Stimulated activated CD8-positive, alpha-beta memory T cell treated with anti-CD3 and anti-CD28 coated beads, Interleukin-15, amount 100 ng/mL, for 48 hours (primary cell): ENCODE results near the gene GAGE12G.
"Not testable (repeated sequence)": the region's sequence is repeated elsewhere in the genome, so short reads cannot be mapped to it uniquely, and the experiment has no call there.

Source experiments
- DNase-seq, 2 donors: peaks; one replicate each; pipeline ENCODE4 v3.0.0-alpha.2; 2020; ENCODE audit warnings: low read depth in 2 of 2

The GAGE12G gene

GRCh38 chrX:49570100-49570499 lies at the start of gene GAGE12G:
Gene GAGE12G, plus strand, starts transcription at chrX:49570400. Its CDS starts 1,155 bp downstream, at chrX:49571555.
- DNase-seq: not testable (repeated sequence)

GRCh38 chrX:49531877-49532276 lies 38.3 kb upstream of the GAGE12G start, which contains the start of gene GAGE12C:
Gene GAGE12C, plus strand, starts transcription at chrX:49532177. Its CDS starts 1,155 bp downstream, at chrX:49533332.
- DNase-seq: not testable (repeated sequence)

GRCh38 chrX:49541433-49541832 lies 28.8 kb upstream of the GAGE12G start, which contains the start of gene GAGE12D:
Gene GAGE12D, plus strand, starts transcription at chrX:49541733. Its CDS starts 1,155 bp downstream, at chrX:49542888.
- not testable (repeated sequence) for DNase-seq

- not testable (repeated sequence) for DNase-seq
Measured at GRCh38 chrX:49550989-49551388, 19.2 kb upstream of the GAGE12G start, which contains the start of gene GAGE12E. Gene GAGE12E, plus strand, starts transcription at chrX:49551289. Its CDS starts 1,155 bp downstream, at chrX:49552444.

GRCh38 chrX:49560542-49560941 lies 9.7 kb upstream of the GAGE12G start, which contains the start of gene GAGE12F:
Gene GAGE12F, plus strand, starts transcription at chrX:49560842. Its CDS starts 1,155 bp downstream, at chrX:49561997.
- not testable (repeated sequence) for DNase-seq

GRCh38 chrX:49568728-49569127 lies 1.5 kb upstream of the GAGE12G start:
- not testable (repeated sequence) for DNase-seq

GRCh38 chrX:49569152-49569551 lies 1.0 kb upstream of the GAGE12G start:
- DNase-seq: not testable (repeated sequence)

GRCh38 chrX:49579649-49580048 lies 9.4 kb downstream of the GAGE12G start, which contains the start of gene GAGE12H:
Gene GAGE12H, plus strand, starts transcription at chrX:49579949. Its CDS starts 1,155 bp downstream, at chrX:49581104.
- DNase-seq: not testable (repeated sequence)

GRCh38 chrX:49589196-49589595 lies 19.0 kb downstream of the GAGE12G start, which contains the start of gene GAGE2A:
Gene GAGE2A, plus strand, starts transcription at chrX:49589496. Its CDS starts 1,155 bp downstream, at chrX:49590651.
- DNase-seq: not testable (repeated sequence)

- peak in 1 of 2 donors; percentile 2 for DNase-seq
Measured at GRCh38 chrX:49589769-49590478, 19.7 kb downstream of the GAGE12G start.

- DNase-seq: not testable (repeated sequence)
Measured at GRCh38 chrX:49590488-49590887, 20.3 kb downstream of the GAGE12G start.

GRCh38 chrX:49598720-49599119 lies 28.5 kb downstream of the GAGE12G start, which contains the start of gene GAGE1:
Gene GAGE1, plus strand, starts transcription at chrX:49599020. Its CDS starts 1,155 bp downstream, at chrX:49600175.
- not testable (repeated sequence) for DNase-seq

GRCh38 chrX:49610718-49611310 lies 40.6 kb downstream of the GAGE12G start:
- no peak for DNase-seq

GRCh38 chrX:49618574-49618973 lies 48.4 kb downstream of the GAGE12G start:
- DNase-seq: no peak
